SU-DHL-6 (cell line): ENCODE measurements around the gene PACS2.

Experiments used
- CTCF ChIP-seq: fragments of 200-600 bp; sonication (generic); IDR thresholded peaks from one replicate; pipeline ENCODE4 v1.5.1; 2017; ENCODE audit warnings: antibody characterized with exemption, mild to moderate bottlenecking, low read length, moderate library complexity; ENCODE audit not compliant: insufficient read depth, poor library complexity, severe bottlenecking
- EZH2phosphoT487 ChIP-seq: fragments of 200-600 bp; sonication (generic), shearing (Covaris generic); conservative IDR thresholded peaks from 2 replicates; pipeline ENCODE4 v1.6.1; 2018; ENCODE audit warnings: mild to moderate bottlenecking, antibody characterized with exemption, low read length, moderate library complexity, mixed read lengths

- TF ChIP-seq CTCF (no peak), EZH2phosphoT487 (no peak)
Measured at GRCh38 chr14:105389534-105389933, 75.0 kb downstream of the PACS2 start.
